Measurements from ENCODE around the gene PPP1R15A. TPM values are rescaled to one million over a fixed set of nuclear protein-coding genes. Genes with fewer than 3 reads are reported as not detected.

The PPP1R15A gene
- total and polyA plus RNA-seq, 2 donors (not counting 3 experiments of a cell fraction or from before 2014, with no cell fraction given): 42.3 to 67.4 TPM

DNA sequence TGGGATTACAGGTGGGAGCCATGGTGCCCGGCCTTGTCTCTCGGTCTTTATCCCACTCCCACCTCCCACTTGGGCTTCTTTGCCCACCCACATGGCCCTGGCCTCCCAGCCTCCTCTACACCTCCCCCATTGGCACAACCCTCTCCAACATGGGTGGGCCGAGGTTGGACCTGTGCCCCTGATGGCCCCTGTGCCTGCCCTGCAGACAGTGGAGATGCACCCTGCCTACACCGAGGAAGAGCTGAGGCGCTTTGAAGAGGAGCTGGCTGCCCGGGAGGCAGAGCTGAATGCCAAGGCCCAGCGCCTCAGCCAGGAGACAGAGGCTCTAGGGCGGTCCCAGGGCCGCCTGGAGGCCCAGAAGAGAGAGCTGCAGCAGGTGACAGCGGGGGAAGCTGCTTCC lies 48.7 kb downstream of the PPP1R15A start:
- H3K36me3 ChIP-seq (ENCODE audit: control insufficient read depth in 2 of 2, extremely low read depth in 1 of 2, insufficient read depth in 2 of 2, low read length in 2 of 2): peaks cover 2 to 31% of the 10 kb centered on the region in 2 experiments
- H3K9ac ChIP-seq (replicated peaks; ENCODE audit: extremely low read depth, insufficient read depth, low read length): no peak overlapping the region
- no peak overlapping the region for H3K4me3 ChIP-seq (replicated peaks in 1 of 3; ENCODE audit: insufficient read depth in 1 of 3, low read depth in 1 of 3, low read length in 3 of 3)
- dilution Hi-C loops (cut with MboI; ENCODE audit: extremely low pct_ligation_motif_present, low sequenced_read_pairs) (no loop called here), intact Hi-C loops (cut with micrococcal nuclease) (no loop called here)
- ChIA-PET CTCF (interaction anchor here (0.9 kb wide), 1 partner anchor 50 kb away, joined by 3 read pairs; no protein-coding TSS in a partner anchor), POLR2A (no interaction called here)
- H2AFZ ChIP-seq (ENCODE audit: low read depth, low read length): no peak overlapping the region
- no peak for TF ChIP-seq JUN (IDR thresholded peaks at IDR 0.05; ENCODE audit: borderline replicate concordance, insufficient read depth, insufficient read length, low read depth)
- TF ChIP-seq POLR2AphosphoS5 (IDR thresholded peaks at IDR 0.05; ENCODE audit: insufficient read depth, low read depth, low read length): no peak
- H3K9me3 ChIP-seq (replicated peaks; ENCODE audit: control insufficient read depth, insufficient read depth, low read length): no peaks in the 10 kb centered on the region
- H3K4me1 ChIP-seq (ENCODE audit: control insufficient read depth, extremely low read depth, insufficient read depth, low read length): no peaks in the 10 kb centered on the region
- H3K79me2 ChIP-seq (ENCODE audit: control insufficient read depth, insufficient read depth, low read length): no peaks in the 10 kb centered on the region
- H3K4me2 ChIP-seq (ENCODE audit: insufficient read depth, low read length): no peak overlapping the region
- no peaks in the 10 kb centered on the region for H3K9me1 ChIP-seq (replicated peaks; ENCODE audit: control insufficient read depth, extremely low read depth, insufficient read depth, low read length)
- H3K27me3 ChIP-seq (ENCODE audit: control insufficient read depth in 2 of 2, insufficient read depth in 2 of 2, low read length in 2 of 2): no peaks in the 10 kb centered on the region
- no peak overlapping the region for H3K27ac ChIP-seq (ENCODE audit: insufficient read depth, low read depth, low read length)
- no peak for DNase-seq (ENCODE audit: low read depth, low spot score)
- no peak for FAIRE-seq
- no TSS peak for BruUV-seq (replicated peaks)
- no peaks in the 10 kb centered on the region for H4K20me1 ChIP-seq (replicated peaks; ENCODE audit: control insufficient read depth, extremely low read depth, insufficient read depth, low read length)

- Histone ChIP-seq H3K79me2 (ENCODE audit: control insufficient read depth, insufficient read depth, low read length) (no peaks in the 10 kb centered on the region), H4K20me1 (replicated peaks; ENCODE audit: control insufficient read depth, extremely low read depth, insufficient read depth, low read length) (no peaks in the 10 kb centered on the region), H3K4me3 (replicated peaks in 1 of 3; ENCODE audit: insufficient read depth in 1 of 3, low read depth in 1 of 3, low read length in 3 of 3) (no peak overlapping the region), H3K9me3 (replicated peaks; ENCODE audit: control insufficient read depth, insufficient read depth, low read length) (no peaks in the 10 kb centered on the region), H3K4me1 (ENCODE audit: control insufficient read depth, extremely low read depth, insufficient read depth, low read length) (peaks cover 2% of the 10 kb centered on the region), H3K4me2 (ENCODE audit: insufficient read depth, low read length) (no peak overlapping the region), H3K27me3 (ENCODE audit: control insufficient read depth in 2 of 2, insufficient read depth in 2 of 2, low read length in 2 of 2) (no peaks in the 10 kb centered on the region), H3K36me3 (ENCODE audit: control insufficient read depth in 2 of 2, extremely low read depth in 1 of 2, insufficient read depth in 2 of 2, low read length in 2 of 2) (peaks cover 2 to 31% of the 10 kb centered on the region in 2 experiments), H3K27ac (ENCODE audit: insufficient read depth, low read depth, low read length) (no peak overlapping the region), H2AFZ (ENCODE audit: low read depth, low read length) (no peak overlapping the region), H3K9me1 (replicated peaks; ENCODE audit: control insufficient read depth, extremely low read depth, insufficient read depth, low read length) (no peaks in the 10 kb centered on the region), H3K9ac (replicated peaks; ENCODE audit: extremely low read depth, insufficient read depth, low read length) (no peak overlapping the region)
- dilution Hi-C loops (cut with MboI; ENCODE audit: extremely low pct_ligation_motif_present, low sequenced_read_pairs): no loop called here
- CTCF ChIA-PET: interaction anchor here (0.9 kb wide), 1 partner anchor 49 kb away, joined by 3 read pairs; no protein-coding TSS in a partner anchor
- DNase-seq (ENCODE audit: low read depth, low spot score): no peak
- POLR2A ChIA-PET: no interaction called here
- BruUV-seq (replicated peaks): no TSS peak
- intact Hi-C loops (cut with micrococcal nuclease): no loop called here
- TF ChIP-seq EZH2 (IDR thresholded peaks at IDR 0.05; ENCODE audit: borderline replicate concordance, low read depth, low read length, severe bottlenecking) (no peak), MAX (IDR thresholded peaks at IDR 0.05; ENCODE audit: insufficient read depth, insufficient read length) (no peak)
- FAIRE-seq: no peak
Observed at GRCh38 chr19:48921721-48922500, 49.7 kb downstream of the PPP1R15A start.

Data from endothelial cell of umbilical vein (primary cell).